IPS-11a (cell line): Measurements from ENCODE around the gene CD63.
"Not testable (repeated sequence)": the region's sequence is repeated elsewhere in the genome, so short reads cannot be mapped to it uniquely, and the experiment has no call there.

Source experiments
- H3K4me3 ChIP-seq: one replicate; pipeline ENCODE4 v1.5.1; 2013; ENCODE audit warnings: low read depth, low read length, control low read depth

CD63 gene

GRCh38 chr12:55728939-55729818, at the start of gene CD63:
Gene CD63, minus strand, starts transcription at chr12:55729009. Its CDS starts 668 bp downstream, at chr12:55728341.
- peak within 1 kb of the TSS; percentile 90 for H3K4me3 ChIP-seq

GRCh38 chr12:55777856-55778255, 49.0 kb upstream of the CD63 start:
- H3K4me3 ChIP-seq, result no peak overlapping the region

GRCh38 chr12:55771736-55772135, 42.9 kb upstream of the CD63 start:
- H3K4me3 ChIP-seq, result no peak overlapping the region

- no peak overlapping the region for H3K4me3 ChIP-seq
These were observed 38.3 kb upstream of the CD63 start for GRCh38 chr12:55767156-55767555.

- H3K4me3 ChIP-seq, result no peak overlapping the region
These were observed 37.0 kb upstream of the CD63 start for GRCh38 chr12:55765736-55766290.

GRCh38 chr12:55762646-55763045, 33.8 kb upstream of the CD63 start:
- no peak overlapping the region for H3K4me3 ChIP-seq

GRCh38 chr12:55760663-55761062, 31.9 kb upstream of the CD63 start:
- H3K4me3 ChIP-seq, result no peak overlapping the region

GRCh38 chr12:55758575-55758974, 29.8 kb upstream of the CD63 start:
- not testable (repeated sequence) for H3K4me3 ChIP-seq

- no peak overlapping the region for H3K4me3 ChIP-seq
These were observed 28.9 kb upstream of the CD63 start for GRCh38 chr12:55757701-55758100.

- H3K4me3 ChIP-seq, result no peak overlapping the region
These were observed 26.4 kb upstream of the CD63 start for GRCh38 chr12:55755246-55755645.

- no peak overlapping the region for H3K4me3 ChIP-seq
These were observed 19.6 kb upstream of the CD63 start for GRCh38 chr12:55748230-55748993.

- H3K4me3 ChIP-seq, result no peak overlapping the region
These were observed 18.1 kb upstream of the CD63 start for GRCh38 chr12:55746913-55747231.

- peak overlapping the region; percentile 1 for H3K4me3 ChIP-seq
These were observed 17.5 kb upstream of the CD63 start for GRCh38 chr12:55746174-55746912.

GRCh38 chr12:55745361-55746173, 16.8 kb upstream of the CD63 start:
- H3K4me3 ChIP-seq, result peak overlapping the region; percentile 64

GRCh38 chr12:55744340-55745030, 15.7 kb upstream of the CD63 start:
- H3K4me3 ChIP-seq, result peak overlapping the region; percentile 94

- H3K4me3 ChIP-seq, result peak overlapping the region; percentile 94
These were observed 14.9 kb upstream of the CD63 start for GRCh38 chr12:55743406-55744339.

- peak within 1 kb of the TSS; percentile 94 for H3K4me3 ChIP-seq
These were observed 14.1 kb upstream of the CD63 start, which contains the start of gene GDF11 for GRCh38 chr12:55742719-55743405. Gene GDF11, plus strand, starts transcription at chr12:55743122. Its CDS starts 195 bp downstream, at chr12:55743317.
